GM18499 (cell line): ENCODE data around the gene CYSRT1.

Source experiments
- ATAC-seq: cut with Tn5 transposase; IDR thresholded peaks from one replicate; pipeline ENCODE4 v1.9.1; 2021; ENCODE audit warnings: moderate number of reproducible peaks; ENCODE audit not compliant: insufficient read depth, unreplicated experiment

CYSRT1 gene

DNA sequence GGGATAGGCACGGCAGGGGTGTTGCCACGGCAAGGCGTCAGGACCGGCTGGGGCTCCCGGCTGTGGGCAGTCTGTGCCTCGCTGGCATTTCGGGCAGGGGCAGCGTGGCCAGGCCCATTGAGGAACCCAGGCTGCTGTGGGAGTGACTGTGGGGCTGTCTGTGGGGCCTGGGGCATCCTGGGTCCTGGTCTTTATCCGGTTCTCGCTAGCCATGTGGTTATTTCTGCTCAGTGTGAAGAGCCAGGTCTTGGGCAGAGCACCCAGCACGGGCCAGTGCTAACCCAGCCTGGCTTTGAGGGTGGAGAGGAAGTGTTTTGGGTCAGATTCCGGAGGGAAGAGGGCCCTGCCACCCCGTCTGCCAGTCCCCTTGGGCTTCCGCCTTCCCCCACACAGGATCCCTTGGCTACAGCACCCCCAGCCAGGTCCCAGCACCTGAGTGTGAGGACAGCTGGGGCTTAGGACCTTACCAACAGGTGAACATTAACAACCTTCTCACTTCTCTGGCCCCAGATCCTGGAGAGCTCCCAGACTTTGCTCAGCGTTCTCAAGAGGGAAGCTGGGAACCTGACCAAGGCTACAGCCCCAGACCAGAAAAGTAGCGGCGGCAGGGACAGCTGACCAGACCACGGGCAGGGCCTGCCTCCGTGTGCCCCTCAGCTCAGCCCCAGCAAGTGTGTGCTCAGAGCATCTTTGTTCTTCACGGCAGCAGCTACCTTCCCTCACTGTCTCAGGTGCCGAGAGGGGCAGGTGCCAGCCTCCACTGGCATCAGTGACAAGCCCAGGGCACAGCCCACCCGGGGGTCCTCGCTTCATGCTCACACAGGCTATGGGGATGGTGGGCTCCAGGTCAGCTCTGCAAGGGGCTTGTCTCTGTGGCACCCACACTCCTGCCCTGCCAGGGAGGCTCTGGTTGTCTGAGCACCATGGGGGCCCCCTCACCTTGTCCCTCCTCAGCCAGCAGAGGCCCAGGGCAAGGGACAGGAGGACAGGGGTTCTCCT, 35.4 kb upstream of the CYSRT1 start:
- ATAC-seq, result no peak

DNA sequence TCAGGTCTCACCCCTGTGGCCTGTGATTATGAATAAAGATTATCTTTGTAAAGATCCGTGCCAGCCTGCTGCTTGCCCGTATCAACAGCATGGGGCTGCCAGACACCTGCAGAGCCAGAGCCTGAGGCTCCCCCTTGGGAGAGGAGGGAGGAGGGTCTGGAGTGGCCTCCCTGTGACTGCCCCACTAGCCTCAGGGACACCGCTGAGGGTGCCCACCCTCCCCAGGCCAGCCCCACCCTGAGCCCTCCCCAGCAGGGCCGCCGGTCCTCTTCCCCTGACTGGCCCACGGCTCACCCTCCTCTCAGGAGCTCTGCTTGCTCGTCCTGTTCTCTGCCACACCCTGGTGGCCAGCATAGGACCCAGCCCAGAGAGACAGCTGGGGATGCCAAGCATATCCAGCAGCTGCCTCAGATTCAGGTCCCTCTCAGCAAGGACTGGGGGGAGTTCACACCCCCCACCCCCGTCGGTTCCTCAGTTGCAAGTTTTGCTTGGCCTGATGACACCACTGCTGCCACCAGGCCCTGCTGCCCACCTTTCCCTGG, 34.6 kb upstream of the CYSRT1 start:
- no peak for ATAC-seq

DNA sequence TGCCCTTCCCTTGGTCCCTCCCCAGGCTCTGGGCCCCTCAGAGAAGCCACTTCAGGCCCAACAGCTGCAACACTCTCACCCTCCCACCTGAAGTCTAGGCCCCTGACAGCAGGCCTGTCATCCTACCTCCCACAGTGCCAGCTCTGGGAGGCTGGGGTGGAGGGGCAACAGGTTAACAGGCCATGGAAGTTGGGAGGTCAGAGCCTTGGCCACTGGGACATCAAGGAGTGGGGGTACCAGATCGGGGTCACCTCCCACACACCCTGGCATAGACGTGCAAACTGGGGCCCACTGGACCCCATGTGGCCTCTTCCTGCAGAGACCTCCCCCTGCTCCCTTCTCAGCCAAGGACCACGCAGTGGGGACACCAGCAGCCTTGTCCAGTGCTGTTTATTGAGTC, 33.7 kb upstream of the CYSRT1 start:
- ATAC-seq, result no peak

DNA sequence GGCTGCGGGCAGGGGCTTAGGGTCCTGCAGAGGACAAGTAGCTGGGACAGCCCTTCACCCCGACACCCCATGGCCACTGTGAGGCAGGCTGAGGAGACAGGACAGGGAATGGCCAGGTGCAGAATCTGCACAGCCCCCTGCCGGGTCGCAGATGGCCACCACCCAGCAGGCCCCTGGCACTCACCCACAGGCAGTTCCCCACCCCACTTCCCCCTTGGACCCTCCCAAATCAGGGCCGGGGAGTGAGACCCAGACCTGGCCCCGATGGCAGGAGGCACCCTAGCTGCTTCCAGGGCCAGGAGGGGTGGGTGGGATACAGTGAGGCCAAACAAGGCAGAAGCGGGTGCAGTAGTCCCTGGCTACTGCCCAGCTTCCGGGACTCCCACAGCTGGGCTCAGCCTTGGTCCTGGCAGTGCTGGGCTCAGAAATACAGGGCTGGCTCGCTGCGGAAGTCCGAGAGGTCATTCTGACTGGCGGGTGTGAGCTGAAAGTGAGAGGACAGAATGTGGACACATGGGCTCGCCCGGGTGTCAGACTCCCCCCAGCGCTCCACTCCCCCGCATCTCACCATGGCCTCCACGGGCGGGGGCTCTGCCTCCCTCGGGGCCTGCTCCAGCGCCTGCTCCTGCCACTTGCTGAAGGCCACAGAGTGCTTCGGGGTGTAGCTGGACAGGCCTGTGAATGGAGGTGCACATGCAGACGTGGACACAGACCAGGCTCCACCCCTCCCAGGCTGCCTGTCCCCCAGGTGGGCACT, 33.1 kb upstream of the CYSRT1 start:
- ATAC-seq, result no peak

DNA sequence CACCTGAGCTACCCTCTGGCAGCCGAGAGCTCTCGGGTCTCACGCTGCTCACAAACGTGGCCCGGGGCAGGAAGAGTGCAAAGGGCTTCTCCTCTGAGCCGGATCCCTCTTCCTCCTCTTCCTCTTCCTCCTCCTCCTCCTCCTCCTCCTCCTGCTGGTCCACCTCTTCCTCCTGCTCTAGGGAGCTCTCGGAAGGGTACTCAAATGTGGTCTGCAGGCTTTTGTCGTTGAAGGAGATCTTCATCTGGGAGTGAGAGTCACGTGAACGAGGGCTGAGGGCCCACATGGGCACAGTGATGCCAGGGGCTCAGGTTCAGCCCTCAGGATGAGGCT, 32.6 kb upstream of the CYSRT1 start:
- ATAC-seq, result no peak

DNA sequence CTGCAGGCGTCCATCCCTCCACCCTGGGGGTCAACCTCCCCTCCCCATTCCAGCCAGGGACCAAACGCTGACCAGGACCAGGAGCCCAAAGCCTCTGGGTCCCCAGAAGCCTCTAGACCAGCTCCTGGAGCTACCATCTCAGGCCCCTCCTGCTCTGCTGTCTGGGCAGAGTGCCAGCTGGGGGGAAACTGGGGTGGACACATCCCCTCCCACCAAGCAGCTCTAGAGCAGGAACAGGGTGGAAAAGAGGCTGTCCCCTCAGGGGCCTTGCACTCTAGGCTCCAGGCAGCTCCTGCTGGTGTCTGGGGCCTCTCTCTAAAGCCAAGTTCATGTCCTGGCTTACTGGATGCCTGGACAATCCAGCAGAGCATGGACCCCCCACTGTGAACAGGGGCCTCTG, 32.1 kb upstream of the CYSRT1 start:
- no peak for ATAC-seq

DNA sequence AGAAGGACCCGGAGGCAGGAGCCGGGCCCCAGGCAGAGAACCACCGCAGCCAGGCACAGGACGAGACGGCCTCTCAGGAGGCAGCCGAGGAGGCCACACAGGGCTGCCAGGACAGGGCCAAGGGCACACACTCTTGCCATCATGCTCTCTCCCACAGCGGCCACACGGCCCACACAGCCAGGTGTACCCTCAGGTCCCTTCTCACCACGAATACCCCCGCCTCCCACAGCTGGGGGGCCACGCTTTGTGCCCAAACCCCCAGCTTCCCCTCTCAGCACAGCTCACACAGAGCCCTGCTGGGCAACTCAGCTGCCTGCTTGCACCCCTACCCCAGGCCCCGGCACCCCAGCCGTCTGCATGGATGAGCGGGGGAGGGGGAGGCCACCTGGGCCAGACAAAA, 31.2 kb upstream of the CYSRT1 start:
- no peak for ATAC-seq

DNA sequence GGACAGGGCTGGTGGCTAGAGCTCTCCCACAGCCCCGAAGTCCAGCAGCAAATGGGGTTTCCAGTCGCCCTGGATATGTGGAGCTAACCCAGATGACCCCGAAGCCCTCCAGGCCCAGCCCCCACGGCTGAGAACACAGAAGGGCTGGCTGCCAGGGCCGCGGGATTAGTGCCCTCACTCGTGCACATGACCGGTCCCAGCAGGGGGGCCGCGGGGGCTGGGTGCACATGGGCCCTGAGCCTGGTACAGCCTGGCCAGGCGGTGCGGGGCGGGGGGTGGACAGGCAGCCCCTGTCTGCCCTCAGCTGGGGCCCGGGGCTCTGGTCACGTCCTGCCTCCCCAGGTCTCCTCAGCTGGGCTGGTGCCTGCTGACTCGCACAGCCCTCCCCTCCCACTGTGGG, 30.6 kb upstream of the CYSRT1 start:
- ATAC-seq, result no peak

DNA sequence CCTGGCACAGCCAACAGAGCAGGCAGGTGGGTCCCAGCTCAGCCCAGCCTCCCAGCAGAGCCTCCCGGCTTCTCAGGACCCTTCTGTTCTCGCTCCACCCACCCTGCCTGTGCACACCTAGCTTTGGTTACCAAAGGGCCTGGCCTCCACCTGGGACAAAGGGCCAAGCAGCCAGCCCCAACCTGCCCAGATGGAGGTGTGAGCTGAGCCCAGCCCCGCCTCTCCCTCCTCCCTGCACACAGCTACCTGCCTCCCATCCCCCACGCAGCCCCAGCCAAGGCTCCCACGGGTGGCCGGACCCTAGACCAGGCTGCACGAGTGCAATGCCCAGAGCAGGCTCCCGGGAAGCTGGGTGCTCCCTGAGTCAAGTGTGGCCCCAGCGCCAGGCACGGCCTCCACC, 30.1 kb upstream of the CYSRT1 start:
- ATAC-seq, result no peak

DNA sequence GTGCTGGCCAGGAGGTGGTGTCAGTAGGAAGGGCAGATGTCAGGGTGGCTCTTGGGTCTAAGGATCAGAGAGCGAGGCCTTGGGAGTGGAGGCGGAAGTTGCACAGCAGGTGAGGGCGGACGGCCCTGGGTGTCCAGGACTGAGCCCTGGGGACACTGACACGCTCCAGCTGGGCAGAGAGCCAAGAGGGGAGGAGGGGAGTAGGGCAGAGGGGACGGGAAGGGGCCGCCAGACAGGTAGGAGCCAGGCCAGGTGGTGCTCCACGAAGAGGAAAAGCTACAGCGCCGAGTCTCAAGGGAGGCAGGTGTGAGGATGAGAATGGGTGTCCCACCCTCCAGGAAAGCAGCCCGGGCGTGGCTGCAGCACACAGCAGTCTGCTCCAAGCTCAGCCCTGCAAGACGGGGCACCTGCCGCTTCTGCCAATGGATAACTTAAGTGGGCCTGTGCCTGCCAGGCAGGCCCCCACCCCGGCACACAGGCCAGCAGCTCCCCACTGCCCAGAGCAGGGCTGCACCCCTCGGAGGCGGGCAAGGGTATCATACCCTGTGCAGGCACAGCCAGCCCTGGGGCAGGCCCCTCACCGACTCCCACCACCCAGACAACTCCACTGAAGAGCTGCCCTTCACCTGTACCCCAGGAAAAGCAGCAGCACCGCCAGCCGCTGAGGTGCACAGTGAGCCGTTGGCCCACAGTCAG, 29.3 kb upstream of the CYSRT1 start:
- ATAC-seq, result no peak

DNA sequence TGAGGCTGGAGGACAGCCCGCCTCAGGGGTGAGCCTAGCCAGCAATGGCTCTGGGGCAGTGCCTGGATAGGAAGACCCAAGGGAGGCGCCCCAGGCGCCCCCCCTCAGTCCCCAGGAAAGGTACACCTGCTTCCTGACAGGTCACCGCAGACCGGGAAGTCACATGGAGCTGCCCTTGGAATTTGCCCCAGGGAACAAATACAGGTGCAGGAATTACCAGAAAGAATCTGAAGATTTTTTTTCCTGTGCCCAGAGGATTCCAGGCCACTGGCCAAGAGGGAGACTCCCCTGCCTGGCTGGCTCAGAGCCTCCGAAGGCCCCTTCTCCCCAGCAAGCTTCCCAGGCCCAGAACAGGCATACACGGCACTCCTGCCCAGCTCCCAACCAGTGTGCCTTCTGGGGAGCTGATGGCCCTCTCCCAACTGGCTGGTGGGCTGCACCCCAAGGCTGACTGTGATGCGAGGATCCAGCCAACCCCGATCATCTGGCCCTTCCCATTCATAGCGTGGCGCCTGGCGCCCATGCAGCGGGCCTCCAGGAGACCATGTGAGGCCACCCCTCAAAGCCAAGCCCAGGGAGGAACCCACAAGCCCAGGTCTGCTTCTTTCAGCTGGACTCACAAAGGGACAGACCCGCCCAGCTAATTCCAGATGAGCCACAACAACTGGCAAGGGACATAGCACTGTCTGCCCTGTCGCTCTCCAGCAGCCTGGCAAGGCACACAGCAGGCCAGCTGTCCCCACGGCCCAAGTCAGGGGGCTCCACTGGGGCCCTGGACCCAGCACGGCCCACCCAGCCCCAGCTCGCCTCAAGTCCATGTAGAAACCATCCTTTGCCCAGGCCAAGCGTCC, 26.7 kb upstream of the CYSRT1 start:
- ATAC-seq, result no peak

DNA sequence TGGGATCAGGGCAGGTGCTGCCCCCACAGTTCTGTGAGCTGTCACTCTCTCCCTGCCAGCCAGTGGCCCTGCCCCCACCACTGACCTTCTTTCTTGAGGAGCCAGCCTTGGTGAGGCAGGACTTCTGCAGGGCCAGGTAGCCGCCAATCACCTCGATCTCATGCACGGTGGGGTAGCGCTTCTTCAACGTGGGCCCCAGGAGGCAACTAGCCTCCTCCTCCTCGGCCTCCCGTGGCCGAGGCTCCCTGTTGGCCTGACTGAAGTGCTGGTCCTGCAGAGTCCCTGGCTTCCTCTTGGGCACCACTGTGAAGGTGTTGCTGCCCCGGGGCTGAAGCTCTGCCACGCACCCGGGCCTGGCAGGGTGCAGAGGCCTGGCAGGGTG, 26.1 kb upstream of the CYSRT1 start:
- ATAC-seq, result no peak

DNA sequence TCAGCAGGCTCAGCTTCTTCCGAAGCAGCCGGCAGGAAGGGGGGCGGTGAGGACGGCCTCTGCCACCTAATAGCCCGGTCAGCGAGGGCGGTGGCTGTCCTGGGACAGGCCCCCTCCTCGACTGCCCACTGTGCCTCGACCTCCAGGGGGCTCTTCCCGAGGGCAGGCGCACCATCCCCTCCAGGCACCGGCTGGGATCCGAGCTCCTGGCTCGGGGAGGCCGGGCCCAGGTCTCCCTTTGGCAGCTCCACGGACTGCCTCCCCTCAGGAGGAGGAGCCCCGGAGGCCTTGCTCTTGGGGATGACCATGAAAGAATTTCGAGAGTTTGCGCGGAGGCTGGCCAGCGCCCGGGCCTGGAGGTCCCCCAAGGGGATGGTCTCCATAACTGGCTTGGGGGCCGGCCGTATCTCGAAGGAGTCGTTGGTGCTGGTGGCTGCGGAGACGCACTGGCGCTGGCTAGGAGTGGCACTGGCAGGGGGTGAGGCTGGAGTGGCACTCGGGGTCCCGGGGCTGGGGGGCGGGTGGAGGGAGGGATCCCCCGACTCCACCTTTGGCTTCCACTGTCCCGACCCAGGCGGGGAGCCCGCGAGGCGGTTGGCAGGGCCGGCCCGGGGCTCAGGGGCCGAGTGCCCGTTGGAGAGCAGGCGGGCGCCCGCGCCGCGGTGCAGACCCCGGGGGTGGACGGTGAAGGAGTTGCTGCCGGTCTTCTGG, 25.4 kb upstream of the CYSRT1 start:
- ATAC-seq, result no peak

DNA sequence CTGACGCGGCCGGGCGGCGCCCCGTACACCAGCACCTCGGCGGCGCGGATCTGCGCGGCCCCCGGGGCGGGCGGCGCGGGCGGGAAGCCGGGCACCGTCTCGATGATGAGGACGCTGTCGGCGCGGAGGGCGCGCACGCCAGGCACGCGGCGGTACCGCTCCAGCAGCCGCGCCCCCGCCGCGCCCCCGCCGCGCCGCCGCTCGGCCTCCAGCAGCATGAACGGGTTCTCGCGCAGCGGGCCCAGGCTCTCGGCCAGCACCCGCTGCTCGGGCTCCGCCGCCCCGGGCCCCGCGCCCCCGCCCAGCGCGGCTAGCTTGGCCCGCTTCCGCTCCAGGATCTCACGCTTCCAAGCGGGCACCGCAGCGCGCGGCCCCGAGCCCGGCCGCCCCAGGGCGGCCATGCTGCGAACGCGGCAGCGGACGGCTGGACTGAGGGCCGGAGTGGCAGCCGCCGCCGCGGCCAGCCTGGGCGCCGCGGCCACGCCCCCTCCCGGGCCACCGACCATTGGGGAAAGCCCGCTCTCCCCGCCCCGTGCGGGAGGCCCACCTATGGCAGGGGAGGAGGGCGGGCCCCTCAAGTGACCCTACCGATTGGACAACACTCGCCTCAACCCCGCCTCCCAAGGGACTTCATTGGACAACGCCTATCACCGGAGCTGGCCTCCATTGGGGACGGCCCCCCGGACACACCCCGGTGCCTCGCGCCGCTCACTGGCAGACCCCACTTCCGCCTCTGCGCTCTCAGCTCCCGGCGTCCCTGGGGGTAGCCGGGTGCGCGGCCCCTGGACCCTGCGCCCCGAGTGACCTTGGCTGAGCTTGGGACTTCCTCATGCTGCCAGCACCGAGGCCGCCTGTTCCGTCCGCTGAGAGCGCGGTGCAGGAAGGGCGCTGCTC, 24.4 kb upstream of the CYSRT1 start, which contains the start of gene TPRN:
Gene TPRN (minus strand): TSS at position 431 of the 894 bp plus-strand sequence. CDS start 30 bp downstream, at position 401.
- peak; percentile 82 for ATAC-seq

DNA sequence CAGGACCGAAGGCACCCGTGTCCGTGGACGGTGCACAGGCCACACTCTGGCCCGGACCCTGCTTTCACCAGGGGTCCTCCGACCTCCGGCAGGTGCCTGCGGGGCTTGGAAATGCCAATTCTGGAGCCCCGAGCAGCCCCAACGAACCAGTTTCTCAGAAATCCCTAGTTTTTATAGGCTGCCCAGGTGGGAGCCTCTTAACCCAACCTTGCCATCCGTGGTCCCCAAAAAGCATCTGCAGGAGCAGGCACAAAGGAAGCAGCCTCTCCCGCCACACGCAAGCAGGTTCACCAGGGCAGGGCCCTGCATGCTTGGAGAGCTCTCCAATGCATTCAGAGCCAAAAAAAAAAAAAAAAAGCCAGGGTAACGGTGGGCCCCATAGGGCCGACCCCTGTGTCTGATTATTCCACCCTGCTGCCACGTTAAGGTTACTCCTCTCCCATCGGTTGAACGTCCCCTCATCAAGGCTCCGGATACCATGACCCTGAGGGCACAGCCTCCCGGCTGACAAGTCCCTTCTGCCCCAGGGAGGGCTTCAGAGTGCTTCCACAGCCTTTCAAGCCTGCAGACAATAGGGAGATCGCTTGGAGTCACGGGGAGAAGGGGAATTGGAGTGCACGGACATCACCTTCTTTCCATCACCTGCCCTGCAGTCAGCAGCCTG, 23.6 kb upstream of the CYSRT1 start:
- ATAC-seq, result no peak

DNA sequence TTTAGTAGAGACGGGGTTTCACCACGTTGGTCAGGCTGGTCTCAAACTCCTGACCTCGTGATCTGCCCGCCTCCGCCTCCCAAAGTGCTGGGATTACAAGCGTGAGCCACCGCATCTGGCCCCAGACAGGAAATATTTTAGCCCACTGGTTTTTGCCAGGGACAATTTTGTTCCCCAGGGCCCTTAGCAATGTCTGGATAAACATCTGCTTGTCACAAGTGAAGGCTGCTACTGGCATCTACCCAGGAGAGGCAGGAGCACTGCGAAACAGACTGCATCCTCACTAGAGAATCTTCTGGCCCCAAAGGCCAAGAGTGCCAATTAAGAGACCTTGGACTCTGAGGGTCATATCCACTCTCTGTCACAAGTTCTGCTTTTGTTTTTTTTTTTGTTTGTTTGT, 22.0 kb upstream of the CYSRT1 start:
- ATAC-seq, result no peak

DNA sequence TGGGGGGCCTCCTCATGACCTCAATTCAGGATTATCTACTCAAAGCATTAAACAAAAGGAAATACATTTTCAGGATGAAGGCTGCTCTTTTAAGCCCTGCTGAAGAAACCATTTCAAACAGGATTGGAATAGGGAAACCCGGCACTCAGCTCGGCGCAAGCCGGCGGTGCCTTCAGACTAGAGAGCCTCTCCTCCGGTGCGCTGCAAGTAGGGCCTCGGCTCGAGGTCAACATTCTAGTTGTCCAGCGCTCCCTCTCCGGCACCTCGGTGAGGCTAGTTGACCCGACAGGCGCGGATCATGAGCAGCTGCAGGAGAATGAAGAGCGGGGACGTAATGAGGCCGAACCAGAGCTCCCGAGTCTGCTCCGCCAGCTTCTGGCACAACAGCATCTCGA, 20.2 kb upstream of the CYSRT1 start:
- ATAC-seq, result no peak
